Ovary (tissue), 9 donors: Measurements from ENCODE around the gene VCX3B. TPM values are rescaled to one million over a fixed set of nuclear protein-coding genes. Genes with fewer than 3 reads are reported as not detected.
"Not testable (repeated sequence)": the region's sequence is repeated elsewhere in the genome, so short reads cannot be mapped to it uniquely, and the experiment has no call there.

ENCODE experiments used
- DNase-seq, 5 donors: peaks; one replicate each; pipeline ENCODE4 v3.0.0-alpha.2; 2019 to 2020
- H3K27ac ChIP-seq, 2 donors: fragments of 200-600 bp; one replicate each; pipeline versions ENCODE4 v1.5.1 to v1.8.0; 2019 to 2022
- H3K27me3 ChIP-seq: fragments of 200-600 bp; one replicate; pipeline ENCODE4 v1.8.0; 2022
- H3K36me3 ChIP-seq: fragments of 200-600 bp; sonication (generic); one replicate; pipeline ENCODE4 v1.5.1; 2019
- H3K4me1 ChIP-seq: one replicate; pipeline ENCODE4 v1.8.1; 2013; ENCODE audit warnings: mild to moderate bottlenecking, moderate library complexity; ENCODE audit not compliant: insufficient read depth
- H3K4me3 ChIP-seq: fragments of 200-600 bp; sonication (generic); one replicate; pipeline ENCODE4 v1.5.1; 2017
- H3K9me3 ChIP-seq, 2 donors: fragments of 200-600 bp in 1 of 2; sonication (generic) in 1 of 2; one replicate each; pipeline versions ENCODE4 v1.5.1 to v1.8.1; 2013 to 2019; ENCODE audit warnings: mild to moderate bottlenecking in 1 of 2, moderate library complexity in 1 of 2
- EP300 ChIP-seq: sonication (generic); formaldehyde crosslinking; IDR thresholded peaks from one replicate; pipeline ENCODE4 v1.6.1; 2017; ENCODE audit warnings: antibody characterized with exemption
- POLR2A ChIP-seq: fragments of 450-650 bp; IDR thresholded peaks from one replicate; pipeline ENCODE4 v1.6.1; 2017; ENCODE audit warnings: antibody characterized with exemption, mild to moderate bottlenecking, moderate library complexity
- WGBS, 3 donors: extraction: QIAGEN DNeasy Blood & Tissue Kit in 1 of 3; methylation state at CpG; one replicate each; pipeline versions ENCODE4 v1.1.5 to v1.1.7; 2013 to 2017; 5-methylcytosine and 5-hydroxymethylcytosine counted together
- intact Hi-C, 4 donors: fragments of 100-400 bp; cut with DNase I; formaldehyde crosslinking; loops; one replicate each; pipeline versions ENCODE4 v1.11.0 to v1.15.1; 2022 to 2023
- polyA plus RNA-seq, 2 donors: library from polyadenylated mRNA; stranded (reverse); fragments of 200-250 nt in 1 of 2; fragments of 350-450 nt in 1 of 2; fragmentation: Illumina TruSeq in 1 of 2; extraction: RNeasy Lipid Tissue Mini Kit (QIAGEN cat#74804) in 1 of 2; gene quantifications; one replicate each; pipeline ENCODE4 v1.2.3, GENCODE V29; 2013 to 2014
- total RNA-seq, 7 donors: library from RNA; depleted of rRNA in 2 of 7; stranded (reverse); fragments of >200 nt in 2 of 7; fragmentation: NEBNext Ultra II Directional in 3 of 7; extraction: Animal tissue kit (Norgen Biotek cat#: 25700) in 3 of 7; gene quantifications; one replicate each; pipeline versions ENCODE4 v1.1.0 to v1.2.4, GENCODE V29; 2016 to 2023
- TF ChIP-seq, protein P1 (sequence below), 3 donors: fragments of 450-650 bp in 2 of 3; fragments of 200-600 bp in 1 of 3; IDR thresholded peaks; one replicate each; pipeline versions ENCODE4 v1.5.1 to v1.8.0; 2016 to 2022; ENCODE audit warnings: antibody characterized with exemption in 3 of 3, mild to moderate bottlenecking in 1 of 3
- donor health status: DM: no; HTN: no; CAD: no; lungs with moderate emphysema.
- donor health status: DM: no; HTN: no; CAD: no.
- donor health status: Bipolar disorder and iron deficiency.
- donor health status: DM: yes; HTN: yes; CAD: no.
- donor health status: DM: no; HTN: no; CAD: no.
- donor health status: DM: yes; HTN: yes; CAD: no.

The VCX3B gene
- total and polyA plus RNA-seq, 9 donors, result not detected

DNA sequence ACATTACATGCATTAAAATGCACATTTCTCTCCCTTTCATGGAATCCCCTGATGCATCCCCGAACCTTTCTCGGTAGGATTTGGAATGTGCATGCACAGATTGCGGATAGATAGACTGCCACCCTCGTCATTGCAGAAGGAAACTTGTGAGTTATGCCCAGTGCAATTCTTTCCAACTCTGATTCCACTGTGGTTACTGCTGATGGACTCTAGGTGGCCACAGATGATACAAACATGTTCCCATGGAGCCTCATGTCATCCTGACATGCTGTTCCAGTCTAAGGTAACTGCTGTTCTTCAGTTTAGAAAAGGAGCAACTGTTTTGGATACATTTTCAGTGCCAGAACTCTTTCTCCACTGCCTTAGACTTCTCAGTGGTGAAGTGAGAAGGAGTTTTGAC lies 9.1 kb upstream of the VCX3B start:
- no peak overlapping the region for H3K27ac ChIP-seq
- H3K36me3 ChIP-seq, result no peaks in the 10 kb centered on the region
- no peaks in the 10 kb centered on the region for H3K27me3 ChIP-seq
- no peak overlapping the region for H3K4me3 ChIP-seq
- intact Hi-C loops, result no loop called here
- H3K4me1 ChIP-seq, result no peaks in the 10 kb centered on the region
- no peaks in the 10 kb centered on the region for H3K9me3 ChIP-seq
- 84 to 88% (median 85%) methylated on average over 4 of the region's 4 CpGs for WGBS, 3 donors
- TF ChIP-seq POLR2A (no peak), EP300 (no peak)
- TF ChIP-seq, protein P1, sequence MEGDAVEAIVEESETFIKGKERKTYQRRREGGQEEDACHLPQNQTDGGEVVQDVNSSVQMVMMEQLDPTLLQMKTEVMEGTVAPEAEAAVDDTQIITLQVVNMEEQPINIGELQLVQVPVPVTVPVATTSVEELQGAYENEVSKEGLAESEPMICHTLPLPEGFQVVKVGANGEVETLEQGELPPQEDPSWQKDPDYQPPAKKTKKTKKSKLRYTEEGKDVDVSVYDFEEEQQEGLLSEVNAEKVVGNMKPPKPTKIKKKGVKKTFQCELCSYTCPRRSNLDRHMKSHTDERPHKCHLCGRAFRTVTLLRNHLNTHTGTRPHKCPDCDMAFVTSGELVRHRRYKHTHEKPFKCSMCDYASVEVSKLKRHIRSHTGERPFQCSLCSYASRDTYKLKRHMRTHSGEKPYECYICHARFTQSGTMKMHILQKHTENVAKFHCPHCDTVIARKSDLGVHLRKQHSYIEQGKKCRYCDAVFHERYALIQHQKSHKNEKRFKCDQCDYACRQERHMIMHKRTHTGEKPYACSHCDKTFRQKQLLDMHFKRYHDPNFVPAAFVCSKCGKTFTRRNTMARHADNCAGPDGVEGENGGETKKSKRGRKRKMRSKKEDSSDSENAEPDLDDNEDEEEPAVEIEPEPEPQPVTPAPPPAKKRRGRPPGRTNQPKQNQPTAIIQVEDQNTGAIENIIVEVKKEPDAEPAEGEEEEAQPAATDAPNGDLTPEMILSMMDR (IDR thresholded peaks at IDR 0.05), result no peak
- no peak for DNase-seq

DNA sequence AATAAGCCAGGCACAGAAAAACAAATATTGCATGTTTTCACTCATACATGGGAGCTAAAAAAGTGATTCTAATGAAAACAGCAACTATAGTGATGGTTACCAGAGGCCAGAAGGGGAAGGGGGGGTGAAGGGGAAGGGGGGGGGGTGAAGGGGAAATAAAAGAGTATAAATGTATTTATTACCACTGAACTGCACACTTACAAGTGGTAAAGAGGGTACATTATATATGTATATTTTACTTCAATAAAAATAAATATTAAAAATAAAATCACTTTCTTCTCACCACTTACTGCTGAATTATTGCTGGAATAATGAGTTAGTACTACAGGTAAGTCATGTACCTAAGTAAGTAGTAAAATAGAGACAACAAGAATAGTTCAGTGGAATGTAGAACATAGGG lies 2.1 kb upstream of the VCX3B start:
- H3K36me3 ChIP-seq, result no peaks in the 10 kb centered on the region
- H3K4me1 ChIP-seq, result no peaks in the 10 kb centered on the region
- intact Hi-C loops, result no loop called here
- DNase-seq, result no peak
- no peak overlapping the region for H3K4me3 ChIP-seq
- H3K9me3 ChIP-seq, result no peaks in the 10 kb centered on the region
- H3K27ac ChIP-seq, result no peak overlapping the region
- TF ChIP-seq, protein P1 (IDR thresholded peaks at IDR 0.05), result no peak
- TF ChIP-seq EP300, result no peak
- no peak for TF ChIP-seq POLR2A
- no peaks in the 10 kb centered on the region for H3K27me3 ChIP-seq

GRCh38 chrX:8484360-8484949 lies 19.8 kb downstream of the VCX3B start:
- TF ChIP-seq, protein P1 (IDR thresholded peaks at IDR 0.05), result no peak
- TF ChIP-seq EP300 (no peak), POLR2A (no peak)
- no peak overlapping the region for H3K4me3 ChIP-seq
- DNase-seq, result no peak
- H3K9me3 ChIP-seq, result no peaks in the 10 kb centered on the region
- no peaks in the 10 kb centered on the region for H3K4me1 ChIP-seq
- WGBS, 3 donors, result 63 to 68% (median 63%) methylated on average over 8 of the region's 8 CpGs
- no peaks in the 10 kb centered on the region for H3K27me3 ChIP-seq
- no peak overlapping the region for H3K27ac ChIP-seq
- intact Hi-C loops, result no loop called here
- no peaks in the 10 kb centered on the region for H3K36me3 ChIP-seq

DNA sequence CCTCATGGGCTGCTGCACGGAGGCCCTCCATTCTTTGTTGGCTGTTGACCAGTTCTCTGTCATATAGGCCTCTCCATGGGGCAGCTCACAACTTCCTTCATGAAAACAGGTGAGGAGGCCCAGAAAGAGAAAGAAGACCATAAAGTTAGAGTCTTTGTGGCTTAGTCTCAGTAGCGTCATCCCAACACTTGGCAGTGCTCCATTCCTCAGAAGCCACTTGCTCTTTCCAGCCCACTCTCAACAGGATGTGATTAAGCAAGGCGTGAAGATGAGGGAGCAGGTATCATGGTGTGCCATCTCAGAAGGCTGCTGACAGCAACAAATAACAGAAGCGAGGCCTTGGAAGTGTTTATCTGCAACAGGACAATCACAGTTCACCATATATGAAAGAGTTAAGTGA lies 30.4 kb downstream of the VCX3B start:
- H3K4me1 ChIP-seq, H3K27me3 ChIP-seq, H3K27ac ChIP-seq, H3K4me3 ChIP-seq, intact Hi-C loops, H3K36me3 ChIP-seq, DNase-seq, H3K9me3 ChIP-seq: not testable (repeated sequence)
- 69 to 76% (median 75%) methylated on average over 4 of the region's 4 CpGs for WGBS, 3 donors

- intact Hi-C loops, result no loop called here
- Histone ChIP-seq H3K4me1 (no peaks in the 10 kb centered on the region), H3K27ac (no peak overlapping the region), H3K4me3 (no peak overlapping the region), H3K36me3 (no peaks in the 10 kb centered on the region), H3K27me3 (no peaks in the 10 kb centered on the region), H3K9me3 (no peaks in the 10 kb centered on the region)
- WGBS, 3 donors, result 89 to 93% (median 93%) methylated on average over 4 of the region's 4 CpGs
- DNase-seq, result no peak
- TF ChIP-seq, protein P1 (IDR thresholded peaks at IDR 0.05), result no peak
- TF ChIP-seq POLR2A (no peak), EP300 (no peak)
These were observed 35.6 kb downstream of the VCX3B start for GRCh38 chrX:8500203-8500602.

DNA sequence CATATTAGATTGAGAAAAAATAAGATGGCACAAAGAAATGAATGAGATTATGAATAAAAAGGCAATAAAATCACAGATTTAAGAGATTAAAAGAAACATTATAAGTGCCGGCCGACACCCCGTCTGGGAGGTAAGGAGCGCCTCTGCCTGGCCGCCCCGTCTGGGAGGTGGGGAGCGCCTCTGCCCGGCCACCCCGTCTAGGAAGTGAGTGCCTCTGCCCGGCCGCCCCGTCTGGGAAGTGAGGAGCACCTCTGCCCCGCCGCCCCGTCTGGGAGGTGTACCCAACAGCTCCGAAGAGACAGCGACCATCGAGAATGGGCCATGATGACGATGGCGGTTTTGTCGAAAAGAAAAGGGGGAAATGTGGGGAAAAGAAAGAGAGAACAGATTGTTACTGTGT lies 37.5 kb downstream of the VCX3B start:
- H3K36me3 ChIP-seq, H3K4me3 ChIP-seq, H3K4me1 ChIP-seq, DNase-seq, H3K27me3 ChIP-seq, intact Hi-C loops, H3K9me3 ChIP-seq, H3K27ac ChIP-seq: not testable (repeated sequence)
- 92 to 95% (median 95%) methylated on average over 20 to 21 of the region's 21 CpGs for WGBS, 3 donors
